Vagina (tissue), 2 donors: Measurements from ENCODE around the gene TOMM20.
"Not testable (repeated sequence)": the region's sequence is repeated elsewhere in the genome, so short reads cannot be mapped to it uniquely, and the experiment has no call there.

Experiments used
- CTCF ChIP-seq, 3 experiments: fragments of 450-650 bp in 2 of 3; fragments of 200-600 bp in 1 of 3; sonication (generic) in 1 of 3; IDR thresholded peaks; one replicate each; pipeline ENCODE4 v1.5.1; 2017 to 2019; ENCODE audit warnings: antibody characterized with exemption in 3 of 3, mild to moderate bottlenecking in 2 of 3, moderate library complexity in 2 of 3
- POLR2A ChIP-seq, 2 donors: fragments of 450-650 bp; IDR thresholded peaks; one replicate each; pipeline ENCODE4 v1.6.1; 2017; ENCODE audit warnings: antibody characterized with exemption in 2 of 2, mild to moderate bottlenecking in 2 of 2, moderate library complexity in 2 of 2

GRCh38 chr1:235092415-235092814, 36.2 kb downstream of the TOMM20 start:
- TF ChIP-seq CTCF, POLR2A (IDR thresholded peaks at IDR 0.05): not testable (repeated sequence)
